Mucosa of rectum (tissue), 2 donors: ENCODE data around the gene MRPS18C.

ENCODE experiments used
- H3K27ac ChIP-seq, 2 donors: one replicate each; pipeline ENCODE4 v1.7.0; 2013; ENCODE audit warnings: inconsistent platforms in 2 of 2, low read depth in 2 of 2, low read length in 2 of 2
- H3K27me3 ChIP-seq, 2 donors: one replicate each; pipeline ENCODE4 v1.7.0; 2013; ENCODE audit warnings: low read length in 2 of 2; ENCODE audit not compliant: control insufficient read depth in 2 of 2, insufficient read depth in 2 of 2
- H3K36me3 ChIP-seq, 2 donors: one replicate each; pipeline ENCODE4 v1.7.0; 2013; ENCODE audit warnings: low read length in 2 of 2; ENCODE audit not compliant: control insufficient read depth in 2 of 2, insufficient read depth in 2 of 2
- H3K4me1 ChIP-seq, 2 donors: one replicate each; pipeline ENCODE4 v1.7.0; 2013; ENCODE audit warnings: low read length in 2 of 2, mild to moderate bottlenecking in 1 of 2; ENCODE audit not compliant: control insufficient read depth in 2 of 2, insufficient read depth in 2 of 2
- H3K4me3 ChIP-seq, 2 donors: one replicate each; pipeline ENCODE4 v1.7.0; 2013; ENCODE audit warnings: low read length in 2 of 2
- H3K9ac ChIP-seq, 2 donors: one replicate each; pipeline ENCODE4 v1.7.0; 2013; ENCODE audit warnings: low read length in 2 of 2, low read depth in 1 of 2, mild to moderate bottlenecking in 1 of 2
- H3K9me3 ChIP-seq, 2 donors: one replicate each; pipeline ENCODE4 v1.7.0; 2013; ENCODE audit warnings: low read length in 2 of 2; ENCODE audit not compliant: control insufficient read depth in 2 of 2
- donor health status: healthy.
- donor health status: Normal muscosa, but diverticular disease.

MRPS18C gene

GRCh38 chr4:83455281-83456183, at the start of gene MRPS18C, which contains the start of gene HELQ:
Gene MRPS18C (plus strand): TSS chr4:83456058. CDS start chr4:83456078, 20 bp downstream.
Gene HELQ (minus strand): TSS chr4:83455823. CDS start chr4:83455693, 130 bp downstream.
- Histone ChIP-seq H3K4me1 (peaks cover 3 to 9% of the 10 kb centered on the region in 2 donors), H3K27ac (peak within 1 kb of the TSS; percentile 97 to 98), H3K9ac (peak within 1 kb of the TSS; percentile 94 to 100), H3K27me3 (no peaks in the 10 kb centered on the region), H3K9me3 (no peaks in the 10 kb centered on the region), H3K36me3 (peaks cover 16 to 31% of the 10 kb centered on the region in 2 donors), H3K4me3 (peak within 1 kb of the TSS; percentile 85 to 90)

- H3K36me3 ChIP-seq = peaks cover 0 to 25% of the 10 kb centered on the region in 2 donors
- H3K27me3 ChIP-seq = no peaks in the 10 kb centered on the region
- no peaks in the 10 kb centered on the region for H3K4me1 ChIP-seq
- H3K9ac ChIP-seq = no peak overlapping the region
- H3K27ac ChIP-seq = no peak overlapping the region
- no peaks in the 10 kb centered on the region for H3K9me3 ChIP-seq
- no peak overlapping the region for H3K4me3 ChIP-seq
Observed at GRCh38 chr4:83408908-83409307, 47.0 kb upstream of the MRPS18C start.

GRCh38 chr4:83413676-83414075, 42.2 kb upstream of the MRPS18C start:
- no peak overlapping the region for H3K27ac ChIP-seq
- H3K4me3 ChIP-seq = no peak overlapping the region
- H3K27me3 ChIP-seq = no peaks in the 10 kb centered on the region
- peaks cover 12 to 35% of the 10 kb centered on the region in 2 donors for H3K36me3 ChIP-seq
- no peaks in the 10 kb centered on the region for H3K9me3 ChIP-seq
- no peak overlapping the region for H3K9ac ChIP-seq
- no peaks in the 10 kb centered on the region for H3K4me1 ChIP-seq

- no peak overlapping the region for H3K27ac ChIP-seq
- no peak overlapping the region for H3K4me3 ChIP-seq
- no peaks in the 10 kb centered on the region for H3K27me3 ChIP-seq
- H3K9ac ChIP-seq = no peak overlapping the region
- no peaks in the 10 kb centered on the region for H3K9me3 ChIP-seq
- no peaks in the 10 kb centered on the region for H3K4me1 ChIP-seq
- peaks cover 16 to 40% of the 10 kb centered on the region in 2 donors for H3K36me3 ChIP-seq
Observed at GRCh38 chr4:83417566-83417965, 38.3 kb upstream of the MRPS18C start.

- Histone ChIP-seq H3K27ac (no peak overlapping the region), H3K9me3 (no peaks in the 10 kb centered on the region), H3K36me3 (peaks cover 17 to 38% of the 10 kb centered on the region in 2 donors), H3K9ac (no peak overlapping the region), H3K27me3 (no peaks in the 10 kb centered on the region), H3K4me3 (no peak overlapping the region), H3K4me1 (no peaks in the 10 kb centered on the region)
Observed at GRCh38 chr4:83418211-83418610, 37.6 kb upstream of the MRPS18C start.

- H3K9ac ChIP-seq = no peak overlapping the region
- no peaks in the 10 kb centered on the region for H3K9me3 ChIP-seq
- no peaks in the 10 kb centered on the region for H3K4me1 ChIP-seq
- H3K4me3 ChIP-seq = no peak overlapping the region
- H3K27me3 ChIP-seq = no peaks in the 10 kb centered on the region
- H3K36me3 ChIP-seq = peaks cover 2 to 13% of the 10 kb centered on the region in 2 donors
- H3K27ac ChIP-seq = no peak overlapping the region
Observed at GRCh38 chr4:83431200-83431599, 24.7 kb upstream of the MRPS18C start.

GRCh38 chr4:83436680-83437079, 19.2 kb upstream of the MRPS18C start:
- peaks cover 10 to 16% of the 10 kb centered on the region in 2 donors for H3K36me3 ChIP-seq
- no peaks in the 10 kb centered on the region for H3K27me3 ChIP-seq
- no peak overlapping the region for H3K4me3 ChIP-seq
- H3K27ac ChIP-seq = no peak overlapping the region
- H3K9me3 ChIP-seq = no peaks in the 10 kb centered on the region
- no peaks in the 10 kb centered on the region for H3K4me1 ChIP-seq
- H3K9ac ChIP-seq = no peak overlapping the region

GRCh38 chr4:83438719-83439118, 17.1 kb upstream of the MRPS18C start:
- Histone ChIP-seq H3K4me3 (no peak overlapping the region), H3K36me3 (peaks cover 13 to 17% of the 10 kb centered on the region in 2 donors), H3K27ac (no peak overlapping the region), H3K4me1 (no peaks in the 10 kb centered on the region), H3K27me3 (no peaks in the 10 kb centered on the region), H3K9ac (no peak overlapping the region), H3K9me3 (no peaks in the 10 kb centered on the region)

- Histone ChIP-seq H3K4me1 (no peaks in the 10 kb centered on the region), H3K9ac (no peak overlapping the region), H3K36me3 (peaks cover 16 to 20% of the 10 kb centered on the region in 2 donors), H3K27me3 (no peaks in the 10 kb centered on the region), H3K4me3 (no peak overlapping the region), H3K9me3 (no peaks in the 10 kb centered on the region), H3K27ac (no peak overlapping the region)
Observed at GRCh38 chr4:83440148-83440814, 15.6 kb upstream of the MRPS18C start.

GRCh38 chr4:83440899-83441298, 15.0 kb upstream of the MRPS18C start:
- no peak overlapping the region for H3K9ac ChIP-seq
- H3K36me3 ChIP-seq = peaks cover 16 to 22% of the 10 kb centered on the region in 2 donors
- no peak overlapping the region for H3K4me3 ChIP-seq
- H3K27ac ChIP-seq = no peak overlapping the region
- H3K27me3 ChIP-seq = no peaks in the 10 kb centered on the region
- no peaks in the 10 kb centered on the region for H3K9me3 ChIP-seq
- no peaks in the 10 kb centered on the region for H3K4me1 ChIP-seq
